Posterior vena cava (tissue), 2 donors: ENCODE results near the gene UGT1A9. TPM values are rescaled to one million over a fixed set of nuclear protein-coding genes. Genes with fewer than 3 reads are reported as not detected.
"Not testable (repeated sequence)": the region's sequence is repeated elsewhere in the genome, so short reads cannot be mapped to it uniquely, and the experiment has no call there.

Source experiments
- DNase-seq: peaks from one replicate; pipeline ENCODE4 v3.0.0-alpha.2; 2020; ENCODE audit warnings: low spot score
- intact Hi-C, 2 donors: fragments of 100-400 bp; cut with DNase I; formaldehyde crosslinking; loops; one replicate each; pipeline versions ENCODE4 v1.14.1 to v1.14.2; 2022 to 2023
- total RNA-seq, 2 donors: library from RNA; stranded (reverse); fragmentation: NEBNext Ultra II Directional; extraction: Animal tissue kit (Norgen Biotek cat#: 25700); gene quantifications; one replicate each; pipeline ENCODE4 v1.2.1, GENCODE V29; 2021
- donor health status: DM: yes; HTN: yes; CAD: no.
- donor health status: DM: yes; HTN: yes; CAD: no.

Gene UGT1A9
- total RNA-seq, 2 donors from 2014 or later = not detected

GRCh38 chr2:233705911-233706506 is 34.3 kb downstream of the UGT1A9 start:
- intact Hi-C loops = no loop called here
- DNase-seq = no peak

DNA sequence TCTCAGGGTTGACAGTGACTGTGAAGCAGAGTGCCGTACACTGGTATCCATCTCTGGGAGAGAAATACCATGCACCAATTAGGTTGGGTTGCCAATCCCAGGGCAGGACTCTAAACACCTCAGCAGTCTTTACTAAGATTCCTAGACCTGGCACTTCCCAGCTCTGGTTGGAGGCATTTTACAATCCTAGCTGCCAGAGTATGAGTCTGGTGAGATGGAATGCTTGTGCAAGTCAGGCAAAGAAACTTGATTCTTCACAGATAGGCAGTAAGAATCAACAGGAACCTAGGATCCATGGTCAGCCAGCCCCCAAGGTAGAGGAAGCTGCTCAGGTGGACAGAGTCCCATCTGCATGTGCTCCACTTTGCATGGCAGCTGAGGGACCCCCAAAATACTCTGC is 35.0 kb downstream of the UGT1A9 start:
- no peak for DNase-seq
- intact Hi-C loops = no loop called here

GRCh38 chr2:233707940-233708644 is 36.4 kb downstream of the UGT1A9 start:
- DNase-seq = no peak
- intact Hi-C loops = no loop called here

- intact Hi-C loops = no loop called here
- DNase-seq = no peak
Measured at GRCh38 chr2:233708942-233709341, 37.2 kb downstream of the UGT1A9 start.

- DNase-seq = peak; percentile 89
- intact Hi-C loops = no loop called here
Measured at GRCh38 chr2:233711312-233712008, 39.8 kb downstream of the UGT1A9 start.

DNA sequence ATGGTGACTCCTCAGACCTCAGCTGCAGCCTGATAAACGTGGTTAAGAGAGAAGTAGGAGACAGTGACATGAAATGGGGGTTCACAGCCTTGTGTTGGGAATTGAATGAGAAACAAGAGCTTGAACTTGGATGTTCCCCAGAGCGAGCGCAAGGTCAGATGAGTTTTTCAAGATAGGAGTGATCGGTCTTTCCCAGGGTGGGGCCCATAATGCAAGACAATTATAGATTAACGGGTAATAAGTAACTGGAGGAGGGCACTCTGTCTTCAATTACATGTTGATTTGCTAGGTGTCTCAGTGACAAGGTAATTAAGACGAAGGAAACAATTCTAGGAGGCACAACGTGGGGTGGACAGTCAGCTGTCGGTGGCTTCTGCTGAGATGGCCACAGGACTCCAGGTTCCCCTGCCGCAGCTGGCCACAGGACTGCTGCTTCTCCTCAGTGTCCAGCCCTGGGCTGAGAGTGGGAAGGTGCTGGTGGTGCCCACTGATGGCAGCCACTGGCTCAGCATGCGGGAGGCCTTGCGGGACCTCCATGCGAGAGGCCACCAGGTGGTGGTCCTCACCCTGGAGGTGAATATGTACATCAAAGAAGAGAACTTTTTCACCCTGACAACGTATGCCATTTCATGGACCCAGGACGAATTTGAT is 41.0 kb downstream of the UGT1A9 start, which contains the start of gene UGT1A5:
Gene UGT1A5 (plus strand): TSS at position 297 of the 651 bp plus-strand sequence. CDS start 85 bp downstream, at position 382.
- DNase-seq = no peak
- intact Hi-C loops = no loop called here

GRCh38 chr2:233713262-233713615 is 41.5 kb downstream of the UGT1A9 start:
- DNase-seq = no peak
- intact Hi-C loops = no loop called here

DNA sequence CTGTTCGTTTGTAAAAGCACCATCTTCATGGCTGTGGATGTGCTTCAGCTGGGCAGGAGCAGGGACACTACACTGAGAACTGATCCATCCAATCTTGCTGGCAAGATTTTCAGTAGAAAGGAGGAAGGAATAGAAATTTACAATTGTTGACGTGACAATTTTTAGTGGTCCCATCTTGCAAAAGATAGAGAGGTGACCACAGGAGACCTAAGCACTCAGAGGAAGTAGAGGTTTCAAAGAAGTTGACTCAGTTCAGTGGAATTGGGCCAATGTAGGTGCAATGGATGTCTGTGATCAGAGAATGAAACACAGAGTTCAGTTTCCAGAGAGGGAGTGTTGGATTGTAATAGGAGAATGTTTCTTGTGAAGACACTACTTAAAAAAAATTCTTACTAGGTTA is 42.4 kb downstream of the UGT1A9 start:
- DNase-seq = no peak
- intact Hi-C loops = no loop called here

DNA sequence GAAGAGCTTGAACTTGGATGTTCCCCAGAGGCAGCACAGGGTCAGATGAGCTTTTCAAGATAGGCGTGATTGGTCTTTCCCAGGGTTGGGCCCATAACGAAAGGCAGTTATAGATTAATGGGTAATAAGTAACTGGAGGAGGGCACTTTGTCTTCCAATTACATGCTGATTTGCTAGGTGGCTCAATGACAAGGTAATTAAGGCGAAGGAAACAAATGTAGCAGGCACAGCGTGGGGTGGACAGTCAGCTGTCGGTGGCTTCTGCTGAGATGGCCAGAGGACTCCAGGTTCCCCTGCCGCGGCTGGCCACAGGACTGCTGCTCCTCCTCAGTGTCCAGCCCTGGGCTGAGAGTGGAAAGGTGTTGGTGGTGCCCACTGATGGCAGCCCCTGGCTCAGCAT is 46.9 kb downstream of the UGT1A9 start, which contains the start of gene UGT1A4:
Gene UGT1A4 (plus strand): TSS at position 185 of the 400 bp plus-strand sequence. CDS start 85 bp downstream, at position 270.
- intact Hi-C loops = no loop called here
- no peak for DNase-seq

- no peak for DNase-seq
- intact Hi-C loops = no loop called here
Measured at GRCh38 chr2:233728723-233729301, 57.1 kb downstream of the UGT1A9 start, which contains the start of gene UGT1A3. UGT1A3 (plus strand) TSS chr2:233729042; CDS start chr2:233729127, 85 bp downstream.

GRCh38 chr2:233736868-233737653 is 65.4 kb downstream of the UGT1A9 start:
- intact Hi-C loops, DNase-seq: not testable (repeated sequence)

DNA sequence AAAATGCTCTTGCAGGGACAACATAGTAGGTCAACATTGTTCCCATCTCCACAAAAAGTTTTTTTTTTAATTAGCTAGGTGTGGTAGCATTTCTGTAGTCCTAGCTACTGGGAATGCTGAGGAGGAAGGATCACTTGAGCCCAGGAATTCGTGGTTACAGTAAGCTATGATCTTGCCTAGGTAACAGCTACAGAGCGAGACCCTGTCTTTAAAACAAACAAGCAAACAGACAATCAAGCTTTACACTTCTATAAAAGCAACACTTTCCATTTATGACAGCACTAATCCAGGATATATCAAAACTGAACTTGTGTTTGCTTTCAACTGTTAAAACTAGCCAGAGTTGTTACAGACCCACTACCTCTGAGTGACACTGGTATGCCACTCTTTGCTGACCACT is 69.2 kb downstream of the UGT1A9 start:
- intact Hi-C loops = no loop called here
- DNase-seq = no peak

GRCh38 chr2:233743464-233744259 is 72.0 kb downstream of the UGT1A9 start:
- intact Hi-C loops = no loop called here

DNA sequence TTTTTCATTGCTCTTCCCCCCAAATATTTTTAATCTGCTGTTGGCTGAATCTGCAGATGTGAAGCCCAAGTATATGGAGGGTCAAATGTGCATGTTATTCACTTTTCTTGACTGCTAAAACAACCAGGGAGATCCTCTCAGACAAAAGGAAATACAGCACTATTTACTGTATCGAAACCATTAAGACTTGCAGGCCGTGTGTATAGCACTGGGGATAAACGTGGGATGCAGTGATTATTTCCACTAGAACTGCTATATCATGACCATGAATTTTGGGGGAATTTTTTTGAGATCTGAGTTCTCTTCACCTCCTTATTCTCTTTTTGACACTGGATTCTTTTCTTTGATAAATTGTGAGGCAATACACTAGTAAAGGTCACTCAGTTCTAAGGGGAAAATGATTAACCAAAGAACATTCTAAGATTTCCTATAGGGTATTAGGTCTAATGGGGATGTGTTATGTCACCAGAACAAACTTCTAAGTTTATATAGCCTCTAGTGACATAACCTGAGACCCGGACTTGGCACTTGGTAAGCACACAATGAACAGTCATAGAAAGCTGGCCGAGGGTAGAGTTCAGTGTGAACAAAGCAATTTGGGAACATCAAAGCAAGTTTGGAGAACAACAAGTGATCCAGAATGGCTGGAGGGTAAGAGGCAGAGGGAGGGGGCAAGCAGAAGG is 73.5 kb downstream of the UGT1A9 start:
- no peak for DNase-seq
- intact Hi-C loops = no loop called here

More at GRCh38 chr2:233743464-233744259, 72.0 kb downstream of the UGT1A9 start:
- DNase-seq = no peak

- intact Hi-C loops, DNase-seq: not testable (repeated sequence)
Measured at GRCh38 chr2:233745838-233746237, 74.1 kb downstream of the UGT1A9 start.

DNA sequence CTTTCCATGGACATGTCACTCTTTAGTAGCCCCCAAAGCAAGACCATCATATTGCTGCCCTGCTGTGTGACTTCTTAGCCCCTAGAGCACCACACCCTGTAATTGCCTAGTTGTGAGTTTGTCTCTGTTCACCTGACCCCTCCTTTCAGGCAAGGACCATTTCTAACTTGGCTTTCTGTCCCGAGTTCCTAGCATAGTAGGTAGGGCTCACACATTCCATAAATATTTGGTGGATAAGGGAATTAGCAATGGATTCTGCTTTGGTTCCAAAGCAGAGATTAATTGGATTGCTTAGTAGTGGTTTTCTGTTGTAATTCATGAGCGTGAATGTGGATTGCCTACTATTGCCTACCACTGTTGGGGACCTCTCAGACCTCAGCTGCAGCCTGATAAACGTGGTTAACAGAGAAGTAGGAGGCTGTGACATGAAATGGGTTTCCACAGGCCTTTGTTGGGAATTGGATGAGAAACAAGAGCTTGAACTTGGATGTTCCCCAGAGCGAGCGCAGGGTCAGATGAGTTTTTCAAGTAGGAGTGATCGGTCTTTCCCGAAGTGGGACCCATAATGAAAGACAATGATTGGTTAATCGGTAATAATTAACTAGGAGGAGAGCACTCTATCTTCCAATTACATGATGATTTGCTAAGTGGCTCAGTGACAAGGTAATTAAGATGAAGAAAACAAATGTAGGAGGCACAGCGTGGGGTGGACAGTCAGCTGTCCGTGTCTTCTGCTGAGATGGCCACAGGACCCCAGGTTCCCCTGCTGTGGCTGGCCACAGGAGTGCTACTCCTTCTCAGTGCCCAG is 75.0 kb downstream of the UGT1A9 start:
- DNase-seq = no peak

DNA sequence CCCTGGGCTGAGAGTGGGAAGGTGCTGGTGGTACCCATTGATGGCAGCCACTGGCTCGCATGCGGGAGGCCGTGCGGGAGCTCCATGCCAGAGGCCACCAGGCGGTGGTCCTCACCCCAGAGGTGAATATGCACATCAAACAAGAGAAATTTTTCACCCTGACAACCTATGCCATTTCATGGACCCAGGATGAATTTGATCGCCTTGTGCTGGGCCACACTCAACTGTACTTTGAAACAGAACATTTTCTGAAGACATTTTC is 75.5 kb downstream of the UGT1A9 start:
- no peak for DNase-seq
- intact Hi-C loops = no loop called here

More for the DNA sequence above, 75.0 kb downstream of the UGT1A9 start:
- intact Hi-C loops = no loop called here
